Measurements from ENCODE around the gene FBLN1. TPM values are rescaled to one million over a fixed set of nuclear protein-coding genes. Genes with fewer than 3 reads are reported as not detected.
A peak's percentile ranks its signal among the peaks of the same experiment; 100 is the strongest.
"Not testable (repeated sequence)": the region's sequence is repeated elsewhere in the genome, so short reads cannot be mapped to it uniquely, and the experiment has no call there.

FBLN1 gene
- polyA plus RNA-seq, 1 donor from 2014 or later: 3.4 TPM

DNA sequence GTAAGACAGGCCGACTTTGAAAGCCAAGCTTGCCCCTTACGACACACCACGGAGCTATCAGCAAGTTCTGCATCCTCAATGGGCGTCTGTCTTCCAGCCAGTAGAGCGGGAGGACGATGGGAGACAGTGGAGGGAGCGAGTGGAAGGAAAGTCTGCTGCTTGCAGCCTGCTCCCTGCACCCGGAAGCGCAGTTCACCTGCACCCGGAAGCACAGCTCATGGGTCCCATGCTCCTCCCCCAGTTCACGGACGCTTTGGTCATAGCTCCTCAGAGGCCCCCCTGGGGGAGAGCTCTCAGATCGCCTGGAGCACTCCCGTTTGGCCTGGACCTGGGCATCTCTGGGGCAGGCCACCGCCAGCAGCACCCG, 51.3 kb downstream of the FBLN1 start:
- no peaks in the 10 kb centered on the region for H3K36me3 ChIP-seq (ENCODE audit: insufficient read depth, low read length)
- no peak overlapping the region for H3K27ac ChIP-seq (ENCODE audit: low read length)

DNA sequence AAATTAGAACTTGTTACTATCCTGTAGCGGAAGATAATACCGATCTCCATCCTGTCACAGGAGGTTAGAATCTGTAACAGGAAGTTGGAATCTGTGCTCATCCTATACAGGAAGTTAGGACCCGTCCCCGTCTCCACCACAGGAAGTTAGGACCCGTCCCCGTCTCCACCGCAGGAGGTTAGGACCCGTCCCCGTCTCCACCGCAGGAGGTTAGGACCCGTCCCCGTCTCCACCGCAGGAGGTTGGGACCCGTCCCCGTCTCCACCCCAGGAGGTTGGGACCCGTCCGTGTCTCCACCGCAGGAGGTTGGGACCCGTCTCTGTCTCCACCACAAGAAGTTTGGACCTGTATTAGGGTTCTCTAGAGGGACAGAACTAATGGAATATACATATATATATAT, 52.2 kb downstream of the FBLN1 start:
- Histone ChIP-seq H3K9me3 (ENCODE audit: low read length) (no peaks in the 10 kb centered on the region), H3K9me2 (ENCODE audit: insufficient read depth, low read length) (no peaks in the 10 kb centered on the region), H3F3A (ENCODE audit: insufficient read depth, low read length, poor library complexity, severe bottlenecking) (no peaks in the 10 kb centered on the region), H3K27me3 (ENCODE audit: insufficient read depth, low read depth, low read length) (no peaks in the 10 kb centered on the region), H3K4me3 (ENCODE audit: low read length) (no peak overlapping the region), H3K4me2 (ENCODE audit: low read length) (no peak overlapping the region), H2AFZ (ENCODE audit: low read depth, low read length) (no peak overlapping the region), H4K20me1 (ENCODE audit: insufficient read depth) (no peaks in the 10 kb centered on the region), H3K36me3 (ENCODE audit: insufficient read depth, low read length) (no peaks in the 10 kb centered on the region), H3K27ac (ENCODE audit: low read length) (no peak overlapping the region), H3K79me2 (replicated peaks; ENCODE audit: insufficient read depth, low read length) (no peaks in the 10 kb centered on the region), H3K9ac (ENCODE audit: low read length) (no peak overlapping the region)
- TF ChIP-seq EZH2 (IDR thresholded peaks at IDR 0.05; ENCODE audit: borderline replicate concordance, insufficient read depth, low read length, poor library complexity, severe bottlenecking): no peak
- TF ChIP-seq, protein P1, sequence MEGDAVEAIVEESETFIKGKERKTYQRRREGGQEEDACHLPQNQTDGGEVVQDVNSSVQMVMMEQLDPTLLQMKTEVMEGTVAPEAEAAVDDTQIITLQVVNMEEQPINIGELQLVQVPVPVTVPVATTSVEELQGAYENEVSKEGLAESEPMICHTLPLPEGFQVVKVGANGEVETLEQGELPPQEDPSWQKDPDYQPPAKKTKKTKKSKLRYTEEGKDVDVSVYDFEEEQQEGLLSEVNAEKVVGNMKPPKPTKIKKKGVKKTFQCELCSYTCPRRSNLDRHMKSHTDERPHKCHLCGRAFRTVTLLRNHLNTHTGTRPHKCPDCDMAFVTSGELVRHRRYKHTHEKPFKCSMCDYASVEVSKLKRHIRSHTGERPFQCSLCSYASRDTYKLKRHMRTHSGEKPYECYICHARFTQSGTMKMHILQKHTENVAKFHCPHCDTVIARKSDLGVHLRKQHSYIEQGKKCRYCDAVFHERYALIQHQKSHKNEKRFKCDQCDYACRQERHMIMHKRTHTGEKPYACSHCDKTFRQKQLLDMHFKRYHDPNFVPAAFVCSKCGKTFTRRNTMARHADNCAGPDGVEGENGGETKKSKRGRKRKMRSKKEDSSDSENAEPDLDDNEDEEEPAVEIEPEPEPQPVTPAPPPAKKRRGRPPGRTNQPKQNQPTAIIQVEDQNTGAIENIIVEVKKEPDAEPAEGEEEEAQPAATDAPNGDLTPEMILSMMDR (IDR thresholded peaks at IDR 0.05; ENCODE audit: poor library complexity, severe bottlenecking): no peak
- TF ChIP-seq POLR2AphosphoS5 (IDR thresholded peaks at IDR 0.05): no peak
- TF ChIP-seq, protein P2, sequence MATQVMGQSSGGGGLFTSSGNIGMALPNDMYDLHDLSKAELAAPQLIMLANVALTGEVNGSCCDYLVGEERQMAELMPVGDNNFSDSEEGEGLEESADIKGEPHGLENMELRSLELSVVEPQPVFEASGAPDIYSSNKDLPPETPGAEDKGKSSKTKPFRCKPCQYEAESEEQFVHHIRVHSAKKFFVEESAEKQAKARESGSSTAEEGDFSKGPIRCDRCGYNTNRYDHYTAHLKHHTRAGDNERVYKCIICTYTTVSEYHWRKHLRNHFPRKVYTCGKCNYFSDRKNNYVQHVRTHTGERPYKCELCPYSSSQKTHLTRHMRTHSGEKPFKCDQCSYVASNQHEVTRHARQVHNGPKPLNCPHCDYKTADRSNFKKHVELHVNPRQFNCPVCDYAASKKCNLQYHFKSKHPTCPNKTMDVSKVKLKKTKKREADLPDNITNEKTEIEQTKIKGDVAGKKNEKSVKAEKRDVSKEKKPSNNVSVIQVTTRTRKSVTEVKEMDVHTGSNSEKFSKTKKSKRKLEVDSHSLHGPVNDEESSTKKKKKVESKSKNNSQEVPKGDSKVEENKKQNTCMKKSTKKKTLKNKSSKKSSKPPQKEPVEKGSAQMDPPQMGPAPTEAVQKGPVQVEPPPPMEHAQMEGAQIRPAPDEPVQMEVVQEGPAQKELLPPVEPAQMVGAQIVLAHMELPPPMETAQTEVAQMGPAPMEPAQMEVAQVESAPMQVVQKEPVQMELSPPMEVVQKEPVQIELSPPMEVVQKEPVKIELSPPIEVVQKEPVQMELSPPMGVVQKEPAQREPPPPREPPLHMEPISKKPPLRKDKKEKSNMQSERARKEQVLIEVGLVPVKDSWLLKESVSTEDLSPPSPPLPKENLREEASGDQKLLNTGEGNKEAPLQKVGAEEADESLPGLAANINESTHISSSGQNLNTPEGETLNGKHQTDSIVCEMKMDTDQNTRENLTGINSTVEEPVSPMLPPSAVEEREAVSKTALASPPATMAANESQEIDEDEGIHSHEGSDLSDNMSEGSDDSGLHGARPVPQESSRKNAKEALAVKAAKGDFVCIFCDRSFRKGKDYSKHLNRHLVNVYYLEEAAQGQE (IDR thresholded peaks at IDR 0.05; ENCODE audit: borderline replicate concordance): no peak
- TF ChIP-seq TAF1 (IDR thresholded peaks at IDR 0.05; ENCODE audit: low read depth): no peak
- TF ChIP-seq EP300 (conservative IDR thresholded peaks at IDR 0.05; ENCODE audit: poor library complexity, severe bottlenecking): no peak
- no peak for TF ChIP-seq MXI1 (conservative IDR thresholded peaks at IDR 0.05; ENCODE audit: poor library complexity, severe bottlenecking)

More for the DNA sequence above, 51.3 kb downstream of the FBLN1 start:
- Histone ChIP-seq H3K9me2 (ENCODE audit: insufficient read depth, low read length) (no peaks in the 10 kb centered on the region), H3K9ac (ENCODE audit: low read length) (no peak overlapping the region), H3K9me3 (ENCODE audit: low read length) (no peaks in the 10 kb centered on the region), H4K20me1 (ENCODE audit: insufficient read depth) (no peaks in the 10 kb centered on the region), H2AFZ (ENCODE audit: low read depth, low read length) (no peak overlapping the region), H3K4me2 (ENCODE audit: low read length) (no peak overlapping the region), H3K27me3 (ENCODE audit: insufficient read depth, low read depth, low read length) (no peaks in the 10 kb centered on the region), H3K4me3 (ENCODE audit: low read length) (no peak overlapping the region), H3K79me2 (replicated peaks; ENCODE audit: insufficient read depth, low read length) (no peaks in the 10 kb centered on the region), H3F3A (ENCODE audit: insufficient read depth, low read length, poor library complexity, severe bottlenecking) (no peaks in the 10 kb centered on the region)
- TF ChIP-seq RAD21 (conservative IDR thresholded peaks at IDR 0.05) (no peak), EZH2 (IDR thresholded peaks at IDR 0.05; ENCODE audit: borderline replicate concordance, insufficient read depth, low read length, poor library complexity, severe bottlenecking) (no peak), SMC3 (conservative IDR thresholded peaks at IDR 0.05; ENCODE audit: poor library complexity) (peak; percentile 9), MXI1 (conservative IDR thresholded peaks at IDR 0.05; ENCODE audit: poor library complexity, severe bottlenecking) (no peak), EP300 (conservative IDR thresholded peaks at IDR 0.05; ENCODE audit: poor library complexity, severe bottlenecking) (no peak), TAF1 (IDR thresholded peaks at IDR 0.05; ENCODE audit: low read depth) (no peak), POLR2AphosphoS5 (IDR thresholded peaks at IDR 0.05) (no peak)
- TF ChIP-seq, protein P2 (IDR thresholded peaks at IDR 0.05; ENCODE audit: borderline replicate concordance): no peak
- TF ChIP-seq, protein P1 (IDR thresholded peaks at IDR 0.05; ENCODE audit: poor library complexity, severe bottlenecking): peak; percentile 16

DNA sequence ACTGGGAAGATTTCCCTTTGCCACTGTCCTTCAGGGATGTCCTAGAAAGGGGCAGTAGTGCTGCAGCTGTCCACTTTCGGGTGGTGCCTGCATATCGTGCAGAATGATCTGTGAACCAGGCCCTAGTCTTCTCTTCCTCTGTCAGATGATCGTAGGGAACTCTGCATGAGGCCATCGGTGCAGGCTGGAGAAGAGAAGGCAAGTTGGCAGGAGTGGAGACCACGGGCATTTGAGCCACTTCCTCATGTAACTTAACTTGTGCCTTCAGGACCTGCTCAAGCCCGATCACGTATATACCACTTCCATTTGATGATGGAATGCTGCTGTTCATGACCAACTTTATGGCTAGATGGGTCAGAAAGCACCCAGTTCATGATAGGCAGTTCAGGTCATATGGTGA, 55.2 kb downstream of the FBLN1 start:
- not testable (repeated sequence) for H2AFZ ChIP-seq (ENCODE audit: low read depth, low read length); H3K27ac ChIP-seq (ENCODE audit: low read length); H3K4me2 ChIP-seq (ENCODE audit: low read length); H3K79me2 ChIP-seq (replicated peaks; ENCODE audit: insufficient read depth, low read length); H4K20me1 ChIP-seq (ENCODE audit: insufficient read depth); H3K9me2 ChIP-seq (ENCODE audit: insufficient read depth, low read length); H3K9ac ChIP-seq (ENCODE audit: low read length); H3F3A ChIP-seq (ENCODE audit: insufficient read depth, low read length, poor library complexity, severe bottlenecking); H3K4me3 ChIP-seq (ENCODE audit: low read length); H3K36me3 ChIP-seq (ENCODE audit: insufficient read depth, low read length); H3K27me3 ChIP-seq (ENCODE audit: insufficient read depth, low read depth, low read length); H3K9me3 ChIP-seq (ENCODE audit: low read length)

All from neural cell (in vitro differentiated cells).